ENCODE data around the gene ZNF765. TPM values are rescaled to one million over a fixed set of nuclear protein-coding genes. Genes with fewer than 3 reads are reported as not detected.
"Not testable (repeated sequence)": the region's sequence is repeated elsewhere in the genome, so short reads cannot be mapped to it uniquely, and the experiment has no call there.

The ZNF765 gene
- total RNA-seq, 1 donor: 14.2 TPM

- DNase-seq (ENCODE audit: low read depth): peak; percentile 77
- peak; percentile 87 for TF ChIP-seq CTCF (IDR thresholded peaks at IDR 0.05; ENCODE audit: insufficient read depth, low read depth, low read length)
- H3K4me3 ChIP-seq (ENCODE audit: low read depth, low read length): no peak overlapping the region
Observed at GRCh38 chr19:53424968-53425597, 30.1 kb downstream of the ZNF765 start.

DNA sequence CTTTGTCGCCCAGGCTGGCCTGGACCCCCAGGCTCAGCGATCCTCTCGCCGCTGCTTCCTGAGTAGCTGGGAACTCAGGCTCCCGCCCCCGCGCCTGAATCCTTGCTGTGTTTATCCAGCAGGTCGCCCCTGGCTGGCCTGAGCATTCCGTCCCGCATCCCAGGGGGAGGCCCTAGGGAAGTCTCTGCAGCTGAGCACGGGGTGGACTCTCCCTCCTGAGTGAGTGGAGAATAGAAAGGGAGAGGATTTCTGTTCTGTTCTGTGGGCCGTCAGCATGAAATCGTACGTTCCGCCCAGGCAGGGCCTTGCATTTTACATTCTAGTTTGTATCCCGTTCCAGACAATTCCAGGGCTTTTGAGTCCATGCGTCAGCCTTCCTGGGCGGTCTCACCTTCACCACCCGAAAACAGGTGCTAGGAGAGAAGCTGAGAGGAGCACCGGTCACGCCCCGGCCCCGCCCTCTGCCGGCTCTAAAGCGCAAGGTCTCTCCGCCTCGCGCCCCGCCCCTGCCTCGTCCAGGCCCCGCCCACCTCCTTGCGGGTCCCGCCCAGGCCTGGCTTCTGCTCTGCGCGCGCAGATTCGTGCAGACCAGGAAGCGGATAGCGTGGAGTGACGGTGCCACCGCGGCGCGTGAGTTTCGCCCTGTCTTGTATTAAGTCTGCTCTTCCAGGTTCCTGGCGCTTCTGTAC lies 36.6 kb downstream of the ZNF765 start, which contains the start of gene ZNF761:
Gene ZNF761 (plus strand): TSS at position 586 of the 689 bp plus-strand sequence. CDS start 15,285 bp downstream, outside the sequence.
- peak; percentile 93 for DNase-seq (ENCODE audit: low read depth)
- peak; percentile 55 for TF ChIP-seq CTCF (IDR thresholded peaks at IDR 0.05; ENCODE audit: insufficient read depth, low read depth, low read length)
- H3K4me3 ChIP-seq (ENCODE audit: low read depth, low read length): peak within 1 kb of the TSS; percentile 91

DNA sequence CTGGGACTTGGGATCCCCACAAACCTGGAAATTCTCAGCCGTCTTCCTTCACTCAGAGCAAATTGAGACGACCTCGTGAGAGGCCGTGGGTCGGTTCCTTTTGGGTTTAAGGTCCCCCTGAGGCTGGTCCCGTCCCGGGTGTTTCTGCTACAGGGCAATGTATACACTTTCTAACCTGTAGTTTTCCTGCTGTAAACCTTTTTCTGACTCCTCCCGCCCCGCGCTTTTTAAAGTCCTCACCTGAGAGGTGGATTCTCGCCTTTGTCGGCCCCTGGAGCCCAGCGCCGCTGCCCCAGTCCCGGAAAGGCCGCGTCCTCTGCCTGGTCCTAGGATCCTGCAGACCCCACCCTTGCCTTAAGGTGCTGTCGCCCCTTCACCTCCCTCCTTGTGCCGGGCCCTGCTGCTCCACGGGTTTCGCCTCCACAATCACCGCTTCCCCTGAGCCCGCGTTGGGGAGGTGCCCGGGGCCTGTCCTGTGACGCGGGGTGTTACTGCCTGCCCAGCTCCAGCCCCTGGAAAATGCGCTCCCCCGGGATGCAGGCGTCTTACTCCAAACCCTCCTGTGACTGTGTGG lies 37.2 kb downstream of the ZNF765 start:
- peak overlapping the region; percentile 91 for H3K4me3 ChIP-seq (ENCODE audit: low read depth, low read length)
- peak; percentile 33 for DNase-seq (ENCODE audit: low read depth)
- no peak for TF ChIP-seq CTCF (IDR thresholded peaks at IDR 0.05; ENCODE audit: insufficient read depth, low read depth, low read length)

- DNase-seq (ENCODE audit: low read depth); H3K4me3 ChIP-seq (ENCODE audit: low read depth, low read length): not testable (repeated sequence)
Observed at GRCh38 chr19:53443809-53444208, 48.9 kb downstream of the ZNF765 start.

- H3K4me3 ChIP-seq (ENCODE audit: low read depth, low read length); DNase-seq (ENCODE audit: low read depth): not testable (repeated sequence)
Observed at GRCh38 chr19:53447196-53447595, 52.2 kb downstream of the ZNF765 start.

- DNase-seq (ENCODE audit: low read depth): no peak
- no peak overlapping the region for H3K4me3 ChIP-seq (ENCODE audit: low read depth, low read length)
- TF ChIP-seq CTCF (IDR thresholded peaks at IDR 0.05; ENCODE audit: insufficient read depth, low read depth, low read length): no peak
Observed at GRCh38 chr19:53455828-53456227, 60.9 kb downstream of the ZNF765 start.

DNA sequence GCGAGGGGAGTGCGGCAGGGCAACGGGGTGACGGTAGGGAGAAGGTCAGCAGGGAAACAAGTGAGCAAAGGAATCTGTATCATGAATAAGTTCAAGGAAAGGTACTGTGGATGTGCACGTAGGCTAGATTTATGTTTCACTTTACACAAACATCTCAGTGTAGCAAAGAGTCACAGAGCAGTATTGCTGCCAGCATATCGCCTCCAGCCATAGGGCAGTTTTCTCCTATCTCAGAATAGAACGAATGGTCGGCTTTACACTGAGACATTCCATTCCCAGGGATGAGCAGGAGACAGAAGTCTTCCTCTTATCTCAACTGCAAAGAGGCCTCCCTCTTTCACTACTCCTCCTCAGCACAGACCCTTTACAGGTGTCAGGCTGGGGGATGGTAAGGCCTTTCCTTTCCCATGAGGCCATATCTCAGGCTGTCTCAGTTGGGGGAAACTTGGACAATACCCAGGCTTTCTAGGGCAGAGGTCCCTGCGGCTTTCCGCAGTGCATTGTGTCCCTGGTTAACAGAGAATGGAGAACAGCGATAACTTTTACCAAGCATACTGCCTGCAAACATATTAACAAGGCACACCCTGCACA lies 65.3 kb downstream of the ZNF765 start:
- not testable (repeated sequence) for DNase-seq (ENCODE audit: low read depth); H3K4me3 ChIP-seq (ENCODE audit: low read depth, low read length)

DNA sequence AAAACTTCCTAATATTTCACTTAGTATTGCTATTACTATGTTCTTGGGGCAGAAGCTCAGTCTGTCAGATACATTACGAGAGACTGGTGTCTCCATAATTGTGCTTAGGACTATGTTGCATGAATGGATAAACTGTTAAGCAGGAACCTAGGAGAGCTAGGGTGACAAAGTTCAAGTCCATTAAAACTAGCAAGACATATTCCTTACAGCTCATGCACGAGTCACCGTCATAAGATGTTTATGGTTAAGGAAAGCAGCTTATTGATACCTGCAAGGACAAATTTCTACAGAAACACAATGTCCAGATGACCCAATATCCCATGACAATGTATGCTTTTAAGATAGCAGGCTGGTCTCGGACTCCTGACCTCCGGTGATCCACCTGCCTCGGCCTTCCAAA lies 66.9 kb downstream of the ZNF765 start:
- no peak overlapping the region for H3K4me3 ChIP-seq (ENCODE audit: low read depth, low read length)
- TF ChIP-seq CTCF (IDR thresholded peaks at IDR 0.05; ENCODE audit: insufficient read depth, low read depth, low read length): no peak
- no peak for DNase-seq (ENCODE audit: low read depth)

Measured in fibroblast of villous mesenchyme (primary cell).